IPS-18a (cell line): ENCODE results near the gene LSM12.
"Not testable (repeated sequence)": the region's sequence is repeated elsewhere in the genome, so short reads cannot be mapped to it uniquely, and the experiment has no call there.

ENCODE experiments used
- H3K27ac ChIP-seq: one replicate; pipeline ENCODE4 v1.5.1; 2013; ENCODE audit warnings: low read length
- H3K27me3 ChIP-seq: one replicate; pipeline ENCODE4 v1.6.1; 2013; ENCODE audit warnings: mild to moderate bottlenecking, low read length; ENCODE audit not compliant: control insufficient read depth, insufficient read depth
- H3K36me3 ChIP-seq: one replicate; pipeline ENCODE4 v1.6.1; 2013; ENCODE audit warnings: low read depth, low read length; ENCODE audit not compliant: control insufficient read depth
- H3K4me1 ChIP-seq: one replicate; pipeline ENCODE4 v1.6.1; 2013; ENCODE audit warnings: low read depth, low read length; ENCODE audit not compliant: control insufficient read depth
- H3K4me3 ChIP-seq: one replicate; pipeline ENCODE4 v1.5.1; 2013; ENCODE audit warnings: low read length
- H3K9ac ChIP-seq: one replicate; pipeline ENCODE4 v1.6.1; 2013; ENCODE audit warnings: mild to moderate bottlenecking, low read length, moderate library complexity
- H3K9me3 ChIP-seq: one replicate; pipeline ENCODE4 v1.6.1; 2013; ENCODE audit warnings: low read depth, low read length; ENCODE audit not compliant: control insufficient read depth

LSM12 gene

GRCh38 chr17:44029736-44030135 lies 36.7 kb downstream of the LSM12 start:
- no peak overlapping the region for H3K27ac ChIP-seq
- no peaks in the 10 kb centered on the region for H3K27me3 ChIP-seq
- no peak overlapping the region for H3K4me3 ChIP-seq
- peaks cover 43% of the 10 kb centered on the region for H3K36me3 ChIP-seq
- H3K9ac ChIP-seq = no peak overlapping the region
- no peaks in the 10 kb centered on the region for H3K4me1 ChIP-seq
- no peaks in the 10 kb centered on the region for H3K9me3 ChIP-seq

- no peak overlapping the region for H3K9ac ChIP-seq
- H3K9me3 ChIP-seq = no peaks in the 10 kb centered on the region
- H3K4me1 ChIP-seq = no peaks in the 10 kb centered on the region
- H3K27me3 ChIP-seq = no peaks in the 10 kb centered on the region
- H3K27ac ChIP-seq = no peak overlapping the region
- H3K36me3 ChIP-seq = peaks cover 25% of the 10 kb centered on the region
- no peak overlapping the region for H3K4me3 ChIP-seq
These were observed 41.6 kb downstream of the LSM12 start for GRCh38 chr17:44024853-44025252.

GRCh38 chr17:44024271-44024663 lies 42.2 kb downstream of the LSM12 start:
- Histone ChIP-seq H3K9ac (no peak overlapping the region), H3K9me3 (no peaks in the 10 kb centered on the region), H3K4me1 (no peaks in the 10 kb centered on the region), H3K4me3 (no peak overlapping the region), H3K27ac (no peak overlapping the region), H3K36me3 (peaks cover 26% of the 10 kb centered on the region), H3K27me3 (no peaks in the 10 kb centered on the region)

- Histone ChIP-seq H3K9me3 (no peaks in the 10 kb centered on the region), H3K4me3 (no peak overlapping the region), H3K4me1 (no peaks in the 10 kb centered on the region), H3K36me3 (peaks cover 22% of the 10 kb centered on the region), H3K27ac (no peak overlapping the region), H3K27me3 (no peaks in the 10 kb centered on the region), H3K9ac (no peak overlapping the region)
These were observed 42.8 kb downstream of the LSM12 start for GRCh38 chr17:44023545-44024270.

GRCh38 chr17:44022246-44022645 lies 44.2 kb downstream of the LSM12 start:
- Histone ChIP-seq H3K9me3 (no peaks in the 10 kb centered on the region), H3K9ac (no peak overlapping the region), H3K27me3 (no peaks in the 10 kb centered on the region), H3K36me3 (peaks cover 17% of the 10 kb centered on the region), H3K4me1 (no peaks in the 10 kb centered on the region), H3K4me3 (no peak overlapping the region), H3K27ac (no peak overlapping the region)

- not testable (repeated sequence) for H3K4me3 ChIP-seq, H3K27me3 ChIP-seq, H3K9ac ChIP-seq, H3K9me3 ChIP-seq, H3K27ac ChIP-seq, H3K4me1 ChIP-seq
- H3K36me3 ChIP-seq = peaks cover 17% of the 10 kb centered on the region
These were observed 45.2 kb downstream of the LSM12 start for GRCh38 chr17:44021227-44021626.

GRCh38 chr17:44014437-44015172 lies 51.9 kb downstream of the LSM12 start, which contains the start of gene TMEM101:
Gene TMEM101 (minus strand): TSS chr17:44014963. CDS start chr17:44014952, 11 bp downstream.
- H3K9me3 ChIP-seq = no peaks in the 10 kb centered on the region
- peaks cover 5% of the 10 kb centered on the region for H3K36me3 ChIP-seq
- no peaks in the 10 kb centered on the region for H3K27me3 ChIP-seq
- peak within 1 kb of the TSS; percentile 91 for H3K9ac ChIP-seq
- peak within 1 kb of the TSS; percentile 87 for H3K27ac ChIP-seq
- peak within 1 kb of the TSS; percentile 88 for H3K4me3 ChIP-seq
- H3K4me1 ChIP-seq = no peaks in the 10 kb centered on the region

- peak overlapping the region; percentile 87 for H3K27ac ChIP-seq
- peak overlapping the region; percentile 88 for H3K4me3 ChIP-seq
These were observed 52.4 kb downstream of the LSM12 start for GRCh38 chr17:44014133-44014436.

GRCh38 chr17:44012874-44013273 lies 53.6 kb downstream of the LSM12 start:
- Histone ChIP-seq H3K9ac (no peak overlapping the region), H3K27me3 (peaks cover 16% of the 10 kb centered on the region), H3K36me3 (peaks cover 3% of the 10 kb centered on the region), H3K27ac (no peak overlapping the region), H3K4me1 (peaks cover 5% of the 10 kb centered on the region), H3K4me3 (no peak overlapping the region), H3K9me3 (no peaks in the 10 kb centered on the region)

More at GRCh38 chr17:44014133-44014436, 52.4 kb downstream of the LSM12 start:
- Histone ChIP-seq H3K27me3 (peaks cover 4% of the 10 kb centered on the region), H3K9ac (peak overlapping the region; percentile 91), H3K9me3 (no peaks in the 10 kb centered on the region), H3K36me3 (peaks cover 3% of the 10 kb centered on the region), H3K4me1 (no peaks in the 10 kb centered on the region)

- H3K4me3 ChIP-seq = no peak overlapping the region
- H3K4me1 ChIP-seq = peaks cover 8% of the 10 kb centered on the region
- no peak overlapping the region for H3K9ac ChIP-seq
- peaks cover 3% of the 10 kb centered on the region for H3K36me3 ChIP-seq
- peaks cover 19% of the 10 kb centered on the region for H3K27me3 ChIP-seq
- H3K27ac ChIP-seq = no peak overlapping the region
- no peaks in the 10 kb centered on the region for H3K9me3 ChIP-seq
These were observed 54.1 kb downstream of the LSM12 start for GRCh38 chr17:44012391-44012790.

- Histone ChIP-seq H3K9me3 (no peaks in the 10 kb centered on the region), H3K27ac (no peak overlapping the region), H3K4me1 (peaks cover 8% of the 10 kb centered on the region), H3K36me3 (peaks cover 3% of the 10 kb centered on the region), H3K27me3 (peaks cover 19% of the 10 kb centered on the region), H3K4me3 (no peak overlapping the region), H3K9ac (no peak overlapping the region)
These were observed 54.6 kb downstream of the LSM12 start for GRCh38 chr17:44011876-44012275.
